Neural crest cell (in vitro differentiated cells): Measurements from ENCODE around the gene TENT5A. TPM values are rescaled to one million over a fixed set of nuclear protein-coding genes. Genes with fewer than 3 reads are reported as not detected.

Experiments used
- DNase-seq: peaks from one replicate; pipeline ENCODE4 v3.0.0; 2021; ENCODE audit warnings: low read depth, mixed read lengths, low spot score
- H3K27ac Mint-ChIP-seq: one replicate; pipeline ENCODE4 v1.8.0; 2021; ENCODE audit warnings: mild to moderate bottlenecking, mixed read lengths; ENCODE audit not compliant: unreplicated experiment
- H3K27me3 Mint-ChIP-seq: 2 replicates; pipeline ENCODE4 v1.8.0; 2021; ENCODE audit warnings: low read depth, mild to moderate bottlenecking, mixed read lengths
- H3K36me3 Mint-ChIP-seq: 2 replicates; pipeline ENCODE4 v1.8.0; 2021; ENCODE audit warnings: low read depth, mild to moderate bottlenecking, mixed read lengths
- H3K4me1 Mint-ChIP-seq: 2 replicates; pipeline ENCODE4 v1.8.0; 2021; ENCODE audit warnings: mixed read lengths
- H3K4me3 Mint-ChIP-seq: one replicate; pipeline ENCODE4 v1.8.0; 2021; ENCODE audit warnings: mild to moderate bottlenecking, mixed read lengths
- H3K9me3 Mint-ChIP-seq: 2 replicates; pipeline ENCODE4 v1.8.0; 2021; ENCODE audit warnings: mixed read lengths
- long read RNA-seq: library from polyadenylated mRNA; unstranded; transcript quantifications from one replicate; pipeline ENCODE4 v2.0.0, GENCODE V29; 2020
- total RNA-seq: library from RNA; stranded (reverse); gene quantifications from 2 replicates; pipeline ENCODE4 v1.2.1, GENCODE V29; 2021
- TF ChIP-seq, protein P1 (sequence below): fragments of 200-600 bp; sonication (generic); conservative IDR thresholded peaks from 2 replicates; pipeline ENCODE4 v1.5.0; 2021; ENCODE audit warnings: antibody characterized with exemption, mild to moderate bottlenecking

The TENT5A gene
- total RNA-seq: 4.5 and 4.6 TPM in 2 replicates
- long read RNA-seq, full-length matches to known transcripts: 7 of 9 reads
- long read RNA-seq, partial matches to known transcripts: 0 of 9 reads
- long read RNA-seq, other reads (novel, unspliced or antisense): 2 of 9 reads

DNA sequence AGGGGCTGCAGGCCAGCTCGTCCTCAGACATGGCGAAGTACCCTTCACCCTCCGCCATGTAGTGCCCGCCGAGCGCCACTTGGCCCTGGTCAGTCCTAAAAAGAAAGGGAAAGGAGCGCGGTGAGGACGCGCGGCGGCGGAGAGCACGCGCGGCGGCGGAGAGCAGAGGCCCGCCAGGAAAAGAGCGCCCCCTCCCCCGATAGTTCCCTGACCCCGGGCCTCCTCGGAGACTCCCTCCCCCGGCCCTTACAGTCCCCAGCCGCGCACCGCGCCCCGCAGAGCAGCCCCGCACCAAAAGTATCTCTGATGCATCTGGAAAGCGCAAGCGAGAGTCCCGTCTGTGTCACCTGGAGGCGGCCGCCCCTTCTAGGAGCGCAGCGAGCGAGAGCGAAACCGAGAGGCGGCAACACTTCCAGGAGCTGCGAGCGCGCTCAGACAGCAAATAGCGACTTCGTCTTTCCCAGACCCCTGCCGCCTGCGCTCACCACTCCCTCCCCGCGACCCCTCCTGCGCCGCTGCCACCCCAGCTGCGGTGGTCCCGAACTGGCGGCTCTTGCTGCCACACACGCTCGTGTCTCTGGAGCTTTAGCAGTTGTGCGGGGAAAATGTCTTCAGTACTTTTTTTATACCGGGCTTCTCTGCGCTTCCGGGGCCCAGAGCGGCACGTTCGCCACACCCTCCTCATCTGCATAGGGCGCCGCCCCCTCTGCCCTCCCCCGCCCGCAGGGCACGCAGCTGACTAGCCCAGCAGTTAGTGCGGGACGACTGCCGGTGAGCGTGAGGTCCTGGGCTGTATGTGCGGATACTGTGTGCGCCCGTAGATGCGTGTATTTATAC is at the start of gene TENT5A:
Gene TENT5A, minus strand, starts transcription at position 598 of the 837 bp plus-strand sequence. Its CDS starts 540 bp downstream, at position 58.
- no peaks in the 10 kb centered on the region for H3K36me3 Mint-ChIP-seq
- peaks cover 12% of the 10 kb centered on the region for H3K27me3 Mint-ChIP-seq
- peak; percentile 82 for DNase-seq
- H3K27ac Mint-ChIP-seq: peak within 1 kb of the TSS; percentile 91
- H3K9me3 Mint-ChIP-seq: no peaks in the 10 kb centered on the region
- H3K4me1 Mint-ChIP-seq: peaks cover 27% of the 10 kb centered on the region
- H3K4me3 Mint-ChIP-seq: peak within 1 kb of the TSS; percentile 97
- TF ChIP-seq, protein P1, sequence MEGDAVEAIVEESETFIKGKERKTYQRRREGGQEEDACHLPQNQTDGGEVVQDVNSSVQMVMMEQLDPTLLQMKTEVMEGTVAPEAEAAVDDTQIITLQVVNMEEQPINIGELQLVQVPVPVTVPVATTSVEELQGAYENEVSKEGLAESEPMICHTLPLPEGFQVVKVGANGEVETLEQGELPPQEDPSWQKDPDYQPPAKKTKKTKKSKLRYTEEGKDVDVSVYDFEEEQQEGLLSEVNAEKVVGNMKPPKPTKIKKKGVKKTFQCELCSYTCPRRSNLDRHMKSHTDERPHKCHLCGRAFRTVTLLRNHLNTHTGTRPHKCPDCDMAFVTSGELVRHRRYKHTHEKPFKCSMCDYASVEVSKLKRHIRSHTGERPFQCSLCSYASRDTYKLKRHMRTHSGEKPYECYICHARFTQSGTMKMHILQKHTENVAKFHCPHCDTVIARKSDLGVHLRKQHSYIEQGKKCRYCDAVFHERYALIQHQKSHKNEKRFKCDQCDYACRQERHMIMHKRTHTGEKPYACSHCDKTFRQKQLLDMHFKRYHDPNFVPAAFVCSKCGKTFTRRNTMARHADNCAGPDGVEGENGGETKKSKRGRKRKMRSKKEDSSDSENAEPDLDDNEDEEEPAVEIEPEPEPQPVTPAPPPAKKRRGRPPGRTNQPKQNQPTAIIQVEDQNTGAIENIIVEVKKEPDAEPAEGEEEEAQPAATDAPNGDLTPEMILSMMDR: peak; percentile 47

DNA sequence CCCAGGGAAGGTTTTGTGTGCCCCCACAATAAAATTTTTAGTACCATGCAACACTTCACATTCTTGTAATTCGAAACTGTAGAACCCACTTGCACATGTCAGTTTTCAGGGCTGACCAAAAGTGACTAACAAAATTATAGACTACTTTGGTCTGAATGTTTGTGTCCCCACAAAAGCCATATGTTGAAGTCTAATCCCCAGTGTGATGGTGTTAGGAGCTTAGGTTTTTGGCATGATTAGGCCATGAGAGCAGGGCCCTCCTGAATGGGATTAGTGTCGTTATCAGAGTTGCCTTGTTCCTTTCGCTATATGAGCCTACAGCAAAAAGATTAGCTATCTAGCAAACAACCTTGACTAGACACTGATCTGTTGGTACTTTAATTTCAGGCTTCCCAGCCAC is 49.0 kb upstream of the TENT5A start:
- TF ChIP-seq, protein P1: no peak
- Mint-ChIP-seq H3K4me3 (no peak overlapping the region), H3K36me3 (no peaks in the 10 kb centered on the region), H3K4me1 (no peaks in the 10 kb centered on the region), H3K9me3 (no peaks in the 10 kb centered on the region), H3K27me3 (no peaks in the 10 kb centered on the region), H3K27ac (no peak overlapping the region)
- DNase-seq: no peak

DNA sequence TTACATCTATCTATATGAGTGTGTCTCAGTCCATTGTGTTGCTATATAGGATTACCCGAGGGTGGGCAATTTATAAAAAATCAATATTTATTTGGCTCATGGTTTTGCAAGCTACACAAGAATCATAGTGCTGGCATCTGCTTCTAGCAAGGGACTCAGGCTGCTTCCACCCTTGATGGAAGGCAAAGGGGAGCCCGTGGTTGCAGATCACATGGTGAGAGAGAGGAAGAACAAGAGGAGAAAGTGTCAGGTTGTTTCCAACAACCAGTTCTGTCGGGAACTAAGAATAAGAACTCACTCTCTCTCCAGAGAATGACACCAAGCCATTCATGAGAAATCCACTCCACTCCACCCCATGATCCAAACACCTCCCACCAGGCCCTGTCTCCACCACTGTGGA is 48.2 kb upstream of the TENT5A start:
- no peaks in the 10 kb centered on the region for H3K27me3 Mint-ChIP-seq
- no peaks in the 10 kb centered on the region for H3K36me3 Mint-ChIP-seq
- no peak overlapping the region for H3K27ac Mint-ChIP-seq
- no peak for DNase-seq
- TF ChIP-seq, protein P1: no peak
- no peaks in the 10 kb centered on the region for H3K9me3 Mint-ChIP-seq
- no peak overlapping the region for H3K4me3 Mint-ChIP-seq
- H3K4me1 Mint-ChIP-seq: no peaks in the 10 kb centered on the region

DNA sequence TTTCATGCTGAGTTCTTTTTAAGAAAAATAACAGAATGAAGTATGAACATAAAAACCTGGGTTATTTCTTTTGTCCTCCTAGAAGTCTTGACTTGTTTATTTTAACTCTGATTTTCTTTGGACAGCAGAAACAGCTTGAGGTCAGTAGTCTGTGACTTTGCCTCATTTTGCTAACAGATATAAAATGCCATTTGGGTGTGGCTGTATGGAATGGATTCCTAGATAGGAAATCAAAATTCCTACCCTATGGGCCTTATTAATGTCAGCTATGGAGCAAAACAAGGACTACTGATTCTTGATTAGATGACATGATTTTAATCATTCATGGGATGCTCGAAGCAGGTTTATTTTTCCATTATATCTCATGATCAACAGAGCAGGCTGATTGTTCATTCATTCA is 46.8 kb upstream of the TENT5A start:
- Mint-ChIP-seq H3K27me3 (no peaks in the 10 kb centered on the region), H3K4me1 (no peaks in the 10 kb centered on the region), H3K9me3 (no peaks in the 10 kb centered on the region), H3K4me3 (no peak overlapping the region), H3K27ac (no peak overlapping the region), H3K36me3 (no peaks in the 10 kb centered on the region)
- DNase-seq: no peak
- TF ChIP-seq, protein P1: no peak

DNA sequence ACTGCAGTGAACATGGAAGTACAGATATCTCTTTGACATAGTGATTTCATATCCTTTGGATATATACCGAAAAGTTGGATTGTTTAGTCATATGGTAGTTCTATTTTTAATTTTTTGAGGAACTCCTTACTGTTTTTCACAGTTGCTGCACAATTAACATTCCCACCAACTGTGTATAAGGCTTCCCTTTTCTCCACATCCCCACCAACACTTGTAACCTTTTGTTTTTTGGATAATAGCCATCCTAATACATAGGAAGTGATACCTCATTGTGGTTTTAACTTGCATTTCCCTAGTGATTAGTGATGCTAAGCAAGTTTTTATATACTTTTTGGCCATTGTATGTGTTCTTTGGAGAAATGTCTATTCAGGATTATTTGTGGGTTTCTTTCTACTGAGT is 45.1 kb upstream of the TENT5A start:
- Mint-ChIP-seq H3K27ac (no peak overlapping the region), H3K4me3 (no peak overlapping the region), H3K4me1 (no peaks in the 10 kb centered on the region), H3K36me3 (no peaks in the 10 kb centered on the region), H3K27me3 (no peaks in the 10 kb centered on the region), H3K9me3 (no peaks in the 10 kb centered on the region)
- TF ChIP-seq, protein P1: no peak
- no peak for DNase-seq
